Gastrocnemius medialis (tissue), 4 donors: ENCODE data around the gene LIN28B.

Source experiments
- CTCF ChIP-seq, 5 experiments: fragments of 450-650 bp in 3 of 5; fragments of 200-600 bp in 2 of 5; sonication (generic) in 2 of 5; IDR thresholded peaks in 4 of 5; conservative IDR thresholded peaks in 1 of 5; 1 replicate in 4 of 5; 2 replicates in 1 of 5; pipeline ENCODE4 v1.5.1; 2016 to 2019; ENCODE audit warnings: antibody characterized with exemption in 5 of 5, mild to moderate bottlenecking in 3 of 5, moderate library complexity in 3 of 5
- POLR2A ChIP-seq, 2 donors: fragments of 450-650 bp; IDR thresholded peaks; one replicate each; pipeline ENCODE4 v1.6.1; 2017; ENCODE audit warnings: antibody characterized with exemption in 2 of 2, mild to moderate bottlenecking in 2 of 2, moderate library complexity in 2 of 2

DNA sequence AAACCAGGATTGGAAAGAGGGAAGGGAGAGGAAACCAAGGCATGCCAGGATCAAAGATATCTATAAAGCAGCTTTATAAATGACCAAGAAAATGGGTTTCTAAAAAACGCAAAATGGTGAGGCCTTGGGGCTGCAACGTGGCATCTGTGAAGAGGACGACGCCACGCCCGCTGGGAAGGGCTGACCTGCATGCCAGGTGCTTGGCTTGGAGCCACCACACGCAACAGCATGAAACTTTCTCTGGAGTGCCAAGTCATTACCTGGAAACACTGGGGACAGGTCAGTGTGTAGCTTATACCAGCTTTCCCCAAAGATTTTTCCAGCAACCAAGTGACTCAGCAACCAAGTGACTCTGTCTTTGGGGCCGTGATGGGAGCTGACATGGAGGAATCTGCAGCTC lies 140.4 kb downstream of the LIN28B start:
- no peak for TF ChIP-seq CTCF (IDR thresholded peaks at IDR 0.05 in 4 of 5, conservative IDR thresholded peaks at IDR 0.05 in 1 of 5)
- no peak for TF ChIP-seq POLR2A (IDR thresholded peaks at IDR 0.05)
